MG63 (cell line): Measurements from ENCODE around the gene CRELD1. TPM values are rescaled to one million over a fixed set of nuclear protein-coding genes. Genes with fewer than 3 reads are reported as not detected.
"Not testable (repeated sequence)": the region's sequence is repeated elsewhere in the genome, so short reads cannot be mapped to it uniquely, and the experiment has no call there.

Source experiments
- DNase-seq: peaks from one replicate; pipeline ENCODE4 v3.0.0-alpha.2; 2020
- H3K27me3 ChIP-seq: fragments of 250-450 bp; sonication (Bioruptor Pico); 2 replicates; pipeline ENCODE4 v1.5.1; 2020; ENCODE audit warnings: mild to moderate bottlenecking, moderate library complexity
- H3K36me3 ChIP-seq: fragments of 250-450 bp; sonication (Bioruptor Pico); 2 replicates; pipeline ENCODE4 v1.5.1; 2020; ENCODE audit warnings: mild to moderate bottlenecking, moderate library complexity
- H3K4me3 ChIP-seq: fragments of 250-450 bp; sonication (Bioruptor Pico); 2 replicates; pipeline ENCODE4 v1.5.1; 2020; ENCODE audit warnings: mild to moderate bottlenecking, moderate library complexity
- H3K9me3 ChIP-seq: fragments of 250-450 bp; sonication (Bioruptor Pico); 2 replicates; pipeline ENCODE4 v1.5.1; 2020; ENCODE audit warnings: mild to moderate bottlenecking, moderate library complexity
- total RNA-seq: library from RNA; depleted of rRNA; stranded (reverse); fragments of >200 nt; shearing (Covaris generic); gene quantifications from 2 replicates; pipeline ENCODE4 v1.2.3, GENCODE V29; 2014; ENCODE audit warnings: low replicate concordance

CRELD1 gene
- total RNA-seq, 1 experiment from 2014 or later: 22.6 TPM

- H3K36me3 ChIP-seq: no peaks in the 10 kb centered on the region
- H3K27me3 ChIP-seq: no peaks in the 10 kb centered on the region
- no peak overlapping the region for H3K4me3 ChIP-seq
- no peaks in the 10 kb centered on the region for H3K9me3 ChIP-seq
- no peak for DNase-seq
Measured at GRCh38 chr3:9917820-9918219, 15.8 kb upstream of the CRELD1 start.

GRCh38 chr3:9918261-9919038, 15.2 kb upstream of the CRELD1 start:
- Histone ChIP-seq H3K36me3 (no peaks in the 10 kb centered on the region), H3K27me3 (no peaks in the 10 kb centered on the region), H3K9me3 (no peaks in the 10 kb centered on the region), H3K4me3 (no peak overlapping the region)
- DNase-seq: no peak

GRCh38 chr3:9928158-9928557, 5.5 kb upstream of the CRELD1 start:
- no peak for DNase-seq

GRCh38 chr3:9930804-9931418, 2.7 kb upstream of the CRELD1 start:
- H3K27me3 ChIP-seq: no peaks in the 10 kb centered on the region
- DNase-seq: no peak

More at GRCh38 chr3:9928158-9928557, 5.5 kb upstream of the CRELD1 start:
- no peaks in the 10 kb centered on the region for H3K9me3 ChIP-seq
- H3K36me3 ChIP-seq: no peaks in the 10 kb centered on the region
- no peaks in the 10 kb centered on the region for H3K27me3 ChIP-seq
- no peak overlapping the region for H3K4me3 ChIP-seq

GRCh38 chr3:9932535-9932842, 1.1 kb upstream of the CRELD1 start:
- H3K36me3 ChIP-seq: no peaks in the 10 kb centered on the region; the same call in 1 of the 2 replicates
- H3K4me3 ChIP-seq: peak overlapping the region; percentile 78
- no peaks in the 10 kb centered on the region for H3K27me3 ChIP-seq
- DNase-seq: no peak
- no peaks in the 10 kb centered on the region for H3K9me3 ChIP-seq

More at GRCh38 chr3:9930804-9931418, 2.7 kb upstream of the CRELD1 start:
- no peak overlapping the region for H3K4me3 ChIP-seq
- H3K9me3 ChIP-seq: no peaks in the 10 kb centered on the region
- no peaks in the 10 kb centered on the region for H3K36me3 ChIP-seq

GRCh38 chr3:9932843-9933560, 632 bp upstream of the CRELD1 start:
- Histone ChIP-seq H3K9me3 (no peaks in the 10 kb centered on the region), H3K27me3 (no peaks in the 10 kb centered on the region), H3K4me3 (peak overlapping the region; percentile 78), H3K36me3 (no peaks in the 10 kb centered on the region; the same call in 1 of the 2 replicates)
- DNase-seq: peak; percentile 83

GRCh38 chr3:9934235-9934621, 594 bp downstream of the CRELD1 start:
- H3K27me3 ChIP-seq: no peaks in the 10 kb centered on the region
- H3K36me3 ChIP-seq: no peaks in the 10 kb centered on the region; the same call in 1 of the 2 replicates
- no peak for DNase-seq
- H3K9me3 ChIP-seq: no peaks in the 10 kb centered on the region
- peak overlapping the region; percentile 78 for H3K4me3 ChIP-seq

GRCh38 chr3:9934993-9935392, 1.4 kb downstream of the CRELD1 start:
- H3K9me3 ChIP-seq: no peaks in the 10 kb centered on the region
- H3K36me3 ChIP-seq: no peaks in the 10 kb centered on the region; the same call in 1 of the 2 replicates
- no peaks in the 10 kb centered on the region for H3K27me3 ChIP-seq
- H3K4me3 ChIP-seq: no peak overlapping the region
- no peak for DNase-seq

- Histone ChIP-seq H3K9me3 (no peaks in the 10 kb centered on the region), H3K36me3 (no peaks in the 10 kb centered on the region; the same call in 1 of the 2 replicates), H3K4me3 (no peak overlapping the region), H3K27me3 (no peaks in the 10 kb centered on the region)
- no peak for DNase-seq
Measured at GRCh38 chr3:9935966-9936510, 2.4 kb downstream of the CRELD1 start.

GRCh38 chr3:9937486-9938238, 4.0 kb downstream of the CRELD1 start:
- no peak for DNase-seq
- no peak overlapping the region for H3K4me3 ChIP-seq
- no peaks in the 10 kb centered on the region for H3K9me3 ChIP-seq
- no peaks in the 10 kb centered on the region for H3K27me3 ChIP-seq
- H3K36me3 ChIP-seq: no peaks in the 10 kb centered on the region; the same call in 1 of the 2 replicates

- Histone ChIP-seq H3K9me3 (no peaks in the 10 kb centered on the region), H3K27me3 (no peaks in the 10 kb centered on the region), H3K4me3 (no peak overlapping the region), H3K36me3 (no peaks in the 10 kb centered on the region; the same call in 1 of the 2 replicates)
- no peak for DNase-seq
Measured at GRCh38 chr3:9938966-9939365, 5.3 kb downstream of the CRELD1 start.

GRCh38 chr3:9939906-9940305, 6.3 kb downstream of the CRELD1 start:
- not testable (repeated sequence) for H3K9me3 ChIP-seq, DNase-seq, H3K27me3 ChIP-seq, H3K36me3 ChIP-seq, H3K4me3 ChIP-seq

- Histone ChIP-seq H3K4me3 (no peak overlapping the region), H3K36me3 (no peaks in the 10 kb centered on the region; the same call in 1 of the 2 replicates), H3K9me3 (no peaks in the 10 kb centered on the region), H3K27me3 (no peaks in the 10 kb centered on the region)
- DNase-seq: no peak
Measured at GRCh38 chr3:9940746-9941145, 7.1 kb downstream of the CRELD1 start.

GRCh38 chr3:9942164-9942563, 8.5 kb downstream of the CRELD1 start:
- no peaks in the 10 kb centered on the region for H3K9me3 ChIP-seq
- DNase-seq: no peak
- no peak overlapping the region for H3K4me3 ChIP-seq
- H3K36me3 ChIP-seq: no peaks in the 10 kb centered on the region; the same call in 1 of the 2 replicates
- H3K27me3 ChIP-seq: no peaks in the 10 kb centered on the region

- Histone ChIP-seq H3K27me3 (no peaks in the 10 kb centered on the region), H3K36me3 (no peaks in the 10 kb centered on the region), H3K4me3 (no peak overlapping the region), H3K9me3 (no peaks in the 10 kb centered on the region)
- no peak for DNase-seq
Measured at GRCh38 chr3:9942934-9943690, 9.5 kb downstream of the CRELD1 start.

GRCh38 chr3:9944271-9944670, 10.6 kb downstream of the CRELD1 start:
- H3K36me3 ChIP-seq: peaks cover 4% of the 10 kb centered on the region; the same call in 1 of the 2 replicates
- no peaks in the 10 kb centered on the region for H3K9me3 ChIP-seq
- no peak overlapping the region for H3K4me3 ChIP-seq
- no peaks in the 10 kb centered on the region for H3K27me3 ChIP-seq
- DNase-seq: no peak
